Measurements from ENCODE around the gene SLC25A25.
A peak's percentile ranks its signal among the peaks of the same experiment; 100 is the strongest.

DNA sequence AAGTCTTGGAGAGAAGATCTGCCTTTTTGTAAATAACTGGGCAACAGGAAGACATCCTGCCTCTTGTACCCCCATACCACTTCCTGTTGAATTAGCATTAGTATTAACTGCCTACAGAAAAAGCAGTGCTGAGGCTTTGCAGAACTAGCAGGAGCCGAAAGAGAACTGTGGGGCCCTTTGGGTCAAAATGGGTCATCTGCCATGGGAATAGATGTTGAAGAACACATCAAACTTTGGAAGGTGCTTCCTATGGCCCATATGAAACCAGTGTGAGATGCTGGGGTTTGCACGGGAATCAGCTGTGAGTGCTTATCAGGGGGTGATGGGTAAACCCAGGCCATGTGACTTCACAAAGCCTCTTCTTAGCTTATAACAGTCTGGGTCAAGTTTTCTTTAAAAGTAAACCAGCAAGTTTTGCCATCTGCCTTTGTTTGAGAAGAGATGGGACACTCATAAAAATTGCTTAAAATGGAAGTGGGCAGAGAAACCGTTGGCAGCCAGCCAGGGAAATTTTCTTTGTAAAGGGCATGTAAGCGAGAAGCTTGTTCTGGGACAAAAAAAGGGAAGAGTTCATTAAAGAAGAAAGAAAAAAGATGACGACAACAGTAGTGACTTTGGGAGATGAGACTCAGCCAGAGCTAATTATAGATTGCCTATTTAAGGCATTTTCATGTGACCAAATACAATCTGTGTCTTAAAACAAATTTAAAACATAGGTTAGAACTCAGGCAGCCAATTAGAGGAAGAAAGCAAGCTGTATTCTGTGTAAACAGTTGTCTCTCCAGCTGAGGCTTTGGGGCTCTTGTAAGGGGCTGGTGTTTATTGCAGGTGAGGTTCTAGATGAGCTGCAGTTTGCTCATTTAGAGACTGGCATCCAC lies 4.4 kb downstream of the SLC25A25 start:
- TF ChIP-seq, protein P1, sequence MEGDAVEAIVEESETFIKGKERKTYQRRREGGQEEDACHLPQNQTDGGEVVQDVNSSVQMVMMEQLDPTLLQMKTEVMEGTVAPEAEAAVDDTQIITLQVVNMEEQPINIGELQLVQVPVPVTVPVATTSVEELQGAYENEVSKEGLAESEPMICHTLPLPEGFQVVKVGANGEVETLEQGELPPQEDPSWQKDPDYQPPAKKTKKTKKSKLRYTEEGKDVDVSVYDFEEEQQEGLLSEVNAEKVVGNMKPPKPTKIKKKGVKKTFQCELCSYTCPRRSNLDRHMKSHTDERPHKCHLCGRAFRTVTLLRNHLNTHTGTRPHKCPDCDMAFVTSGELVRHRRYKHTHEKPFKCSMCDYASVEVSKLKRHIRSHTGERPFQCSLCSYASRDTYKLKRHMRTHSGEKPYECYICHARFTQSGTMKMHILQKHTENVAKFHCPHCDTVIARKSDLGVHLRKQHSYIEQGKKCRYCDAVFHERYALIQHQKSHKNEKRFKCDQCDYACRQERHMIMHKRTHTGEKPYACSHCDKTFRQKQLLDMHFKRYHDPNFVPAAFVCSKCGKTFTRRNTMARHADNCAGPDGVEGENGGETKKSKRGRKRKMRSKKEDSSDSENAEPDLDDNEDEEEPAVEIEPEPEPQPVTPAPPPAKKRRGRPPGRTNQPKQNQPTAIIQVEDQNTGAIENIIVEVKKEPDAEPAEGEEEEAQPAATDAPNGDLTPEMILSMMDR (IDR thresholded peaks at IDR 0.05 in 8 of 11, conservative IDR thresholded peaks at IDR 0.05 in 3 of 11), result no peak
- TF ChIP-seq POLR2AphosphoS5 (IDR thresholded peaks at IDR 0.05) (peak in 1 of 3 donors; percentile 46), POLR2A (IDR thresholded peaks at IDR 0.05) (no peak)
